HG03521 (cell line): ENCODE measurements around the gene CAPZB.
A peak's percentile ranks its signal among the peaks of the same experiment; 100 is the strongest.
"Not testable (repeated sequence)": the region's sequence is repeated elsewhere in the genome, so short reads cannot be mapped to it uniquely, and the experiment has no call there.

Source experiments
- ATAC-seq: cut with Tn5 transposase; IDR thresholded peaks from one replicate; pipeline ENCODE4 v1.9.1; 2021; ENCODE audit warnings: mild to moderate bottlenecking, moderate library complexity; ENCODE audit not compliant: unreplicated experiment

CAPZB gene

DNA sequence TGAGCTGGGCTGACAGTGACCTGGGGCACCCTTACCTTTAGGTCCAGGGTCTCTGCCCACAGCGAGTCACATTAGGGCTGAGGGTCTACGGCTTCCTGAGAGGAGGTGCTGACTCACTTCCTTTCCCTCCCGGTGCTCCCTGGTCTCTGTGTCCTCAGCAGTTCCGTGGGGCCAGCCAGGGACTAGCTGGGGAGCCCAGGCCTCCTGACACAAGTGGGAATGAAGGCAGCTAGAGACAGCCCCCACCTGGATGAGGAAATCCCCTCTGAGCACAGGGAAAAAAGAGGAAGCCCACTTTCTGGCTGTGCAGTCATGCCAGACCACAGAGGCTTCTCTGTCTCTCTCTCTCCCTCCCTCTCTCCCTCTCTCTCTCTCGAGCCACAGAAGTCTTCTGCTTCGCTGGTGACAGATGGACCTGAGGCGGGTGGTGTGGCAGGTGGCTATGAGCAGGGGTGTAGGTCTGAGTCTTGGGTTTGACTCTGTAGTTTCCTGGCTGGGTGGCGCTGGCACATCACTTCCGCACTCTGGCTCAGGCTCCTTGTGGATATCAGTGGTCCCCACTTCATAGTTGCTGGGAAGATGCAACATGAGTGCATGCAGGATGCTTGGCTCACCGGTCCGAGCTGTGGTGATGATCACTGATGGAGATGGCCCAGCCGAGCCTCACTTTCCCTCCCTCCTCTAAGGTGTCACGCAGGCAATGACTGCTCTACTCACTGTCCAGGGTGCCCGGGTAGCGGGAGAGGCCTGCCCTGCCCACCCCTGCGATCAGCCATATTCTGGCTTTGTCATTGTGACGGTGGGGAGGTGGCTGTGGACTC, 169.8 kb downstream of the CAPZB start:
- ATAC-seq = no peak

- ATAC-seq = no peak
Measured at GRCh38 chr1:19313961-19314882, 171.1 kb downstream of the CAPZB start.

- ATAC-seq = no peak
Measured at GRCh38 chr1:19313636-19313959, 171.7 kb downstream of the CAPZB start.

- ATAC-seq = peak; percentile 6
Measured at GRCh38 chr1:19312782-19313635, 172.3 kb downstream of the CAPZB start.

GRCh38 chr1:19311931-19312781, 173.2 kb downstream of the CAPZB start, which contains the start of the genes AKR7A2 and SLC66A1:
Gene AKR7A2, minus strand, starts transcription at chr1:19312144. Its CDS starts 20 bp downstream, at chr1:19312124.
Gene SLC66A1, plus strand, starts transcription at chr1:19312326. Its CDS starts 5,352 bp downstream, at chr1:19317678.
- ATAC-seq = peak; percentile 80

DNA sequence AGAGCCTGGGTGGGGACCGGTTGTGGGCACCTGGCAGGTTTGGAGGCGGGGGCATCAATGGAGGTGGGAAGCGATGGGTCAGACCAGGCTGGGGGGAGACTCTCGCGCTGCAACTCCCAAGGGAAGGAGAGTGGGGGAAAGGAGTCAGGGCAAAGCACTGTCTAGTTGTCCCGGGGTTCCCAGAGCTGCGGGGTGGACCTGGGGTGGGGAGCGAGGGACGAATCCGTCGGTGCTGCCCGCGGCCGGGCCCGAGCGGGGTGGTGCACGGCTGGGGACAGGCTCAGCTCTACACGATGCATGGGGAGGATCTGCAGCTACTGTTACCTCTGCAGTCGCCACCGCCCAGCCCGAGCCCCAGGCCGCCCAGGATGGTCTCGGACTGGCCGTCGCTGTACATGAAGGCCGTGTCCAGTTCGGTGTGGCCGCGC, 173.8 kb downstream of the CAPZB start:
- peak; percentile 4 for ATAC-seq

GRCh38 chr1:19310720-19311502, 174.4 kb downstream of the CAPZB start:
- ATAC-seq = no peak

GRCh38 chr1:19310061-19310460, 175.3 kb downstream of the CAPZB start:
- ATAC-seq = no peak

DNA sequence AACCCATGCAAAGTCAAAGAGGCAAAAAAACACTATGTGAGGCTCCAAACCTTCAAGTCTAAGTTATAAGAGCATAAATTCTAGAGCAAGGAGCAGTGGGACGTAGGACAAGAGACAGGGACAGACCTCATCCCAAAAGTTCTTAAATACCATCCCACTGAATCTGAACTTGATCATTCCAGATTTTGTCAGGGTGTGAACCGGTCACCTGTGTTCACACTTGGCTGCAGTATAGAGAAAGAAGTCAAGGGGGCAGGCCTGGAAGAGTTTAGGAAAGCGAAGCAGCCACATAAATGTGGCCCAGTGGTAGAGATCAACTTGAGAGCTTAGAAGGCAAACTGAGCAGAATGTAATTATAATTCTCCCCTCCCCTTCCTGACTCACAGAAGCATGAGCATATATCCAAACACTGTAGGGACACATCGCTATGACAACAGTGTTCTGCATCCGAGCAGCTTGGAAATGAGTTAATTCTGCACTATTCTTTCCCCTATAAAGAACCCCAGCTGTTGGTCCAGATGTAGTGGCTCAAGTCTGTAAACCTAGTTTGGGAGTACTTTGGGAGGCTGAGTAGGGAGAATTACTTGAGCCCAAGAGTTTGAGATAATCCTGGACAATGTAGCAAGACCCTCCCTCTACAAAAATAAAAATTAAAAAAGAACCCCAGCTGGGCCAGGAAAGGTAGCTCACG, 176.1 kb downstream of the CAPZB start:
- no peak for ATAC-seq

DNA sequence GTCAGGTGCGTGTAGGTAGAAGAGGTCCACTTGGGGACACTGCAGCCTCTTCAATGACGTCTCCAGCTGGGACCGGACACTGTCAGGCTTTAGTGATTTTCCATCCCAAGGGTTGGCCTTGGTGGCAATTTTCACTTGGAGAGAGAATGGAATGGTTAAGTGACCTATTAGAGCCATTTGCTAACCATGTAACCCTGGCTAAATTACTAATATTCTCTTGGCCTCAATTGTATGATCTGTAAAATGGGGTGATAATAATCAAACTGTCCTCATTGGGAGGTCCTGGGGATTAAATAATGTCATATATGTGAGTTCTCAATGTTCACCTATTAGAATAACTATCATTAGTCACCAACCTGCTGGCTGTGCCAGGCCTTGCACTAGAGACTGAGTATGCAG, 176.8 kb downstream of the CAPZB start:
- no peak for ATAC-seq

DNA sequence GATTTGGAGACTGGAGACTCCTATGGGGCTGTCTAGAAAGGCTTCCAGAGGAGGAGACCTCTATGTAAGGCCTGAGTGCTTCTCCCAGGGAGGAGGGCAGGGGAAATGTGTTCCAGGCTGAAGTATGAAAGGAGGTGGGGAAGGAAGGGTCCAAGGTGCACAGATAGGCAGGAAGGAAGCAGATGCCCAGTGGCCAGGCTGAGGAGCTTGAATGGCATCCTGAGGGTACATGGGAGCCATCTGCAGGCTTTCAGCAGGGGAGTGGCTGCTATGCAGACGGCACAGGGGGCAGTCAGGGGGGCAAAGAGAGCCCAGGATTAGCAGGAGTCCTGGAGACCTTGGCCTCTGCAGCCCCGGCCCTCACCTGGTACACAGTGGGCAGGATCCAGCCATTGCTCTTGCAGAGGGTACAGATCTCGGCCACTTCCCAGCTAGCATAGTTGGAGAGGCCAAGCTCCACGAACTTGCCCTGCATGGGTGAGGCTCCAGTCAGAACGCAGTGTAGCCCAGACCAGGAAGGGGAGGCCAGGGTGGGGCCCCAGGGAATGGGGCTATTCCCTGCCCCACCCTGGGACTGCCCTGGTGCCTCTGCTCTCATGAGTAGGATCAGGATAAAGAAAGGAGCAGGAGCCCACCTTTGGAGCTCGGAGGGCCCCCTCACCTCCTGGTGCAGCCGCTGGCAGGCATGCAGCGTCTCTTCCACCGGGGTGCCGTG, 177.4 kb downstream of the CAPZB start:
- no peak for ATAC-seq

DNA sequence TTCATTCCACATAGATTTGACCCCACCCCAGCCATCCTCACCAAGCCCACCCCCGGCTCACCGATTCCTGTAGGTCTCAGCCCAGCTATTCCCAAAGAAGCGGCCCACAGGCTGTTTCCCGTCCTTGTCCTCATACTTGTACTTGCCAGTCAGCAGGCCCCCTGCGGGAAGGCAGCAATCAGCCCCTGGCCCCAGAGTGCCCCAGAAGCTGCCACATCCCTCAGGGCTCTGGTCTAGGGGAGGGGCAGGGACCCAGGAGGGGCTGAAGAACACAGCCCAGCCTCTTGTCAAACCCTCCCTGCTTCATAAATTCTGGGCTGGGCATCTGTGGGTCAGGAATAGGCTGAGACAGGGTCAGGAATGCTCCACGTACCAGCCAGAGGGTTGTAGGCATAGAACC, 178.4 kb downstream of the CAPZB start:
- no peak for ATAC-seq

- ATAC-seq = no peak
Measured at GRCh38 chr1:19305880-19306279, 179.5 kb downstream of the CAPZB start.

GRCh38 chr1:19304081-19304480, 181.3 kb downstream of the CAPZB start:
- not testable (repeated sequence) for ATAC-seq

GRCh38 chr1:19300211-19300610, 185.1 kb downstream of the CAPZB start:
- ATAC-seq = no peak

GRCh38 chr1:19294638-19295037, 190.7 kb downstream of the CAPZB start:
- ATAC-seq = no peak

- no peak for ATAC-seq
Measured at GRCh38 chr1:19289244-19289643, 196.1 kb downstream of the CAPZB start.
